Astrocyte of the spinal cord (primary cell): Measurements from ENCODE around the gene GABBR2.

Experiments
- DNase-seq: peaks from one replicate; pipeline ENCODE4 v3.0.0; 2011; ENCODE audit warnings: low read depth, low spot score
- H3K4me3 ChIP-seq: 2 replicates; pipeline ENCODE4 v1.5.1; 2011; ENCODE audit warnings: low read depth, mild to moderate bottlenecking, low read length, moderate library complexity
- in situ Hi-C: cut with HindIII; loops from 2 replicates; pipeline ENCODE4 v1.10.0; 2017; ENCODE audit warnings: low sequenced_read_pairs
- TF ChIP-seq, protein P1 (sequence below): IDR thresholded peaks from 2 replicates; pipeline ENCODE4 v1.5.1; 2012; ENCODE audit warnings: low read depth, mild to moderate bottlenecking, low read length, inconsistent platforms

GABBR2 gene

DNA sequence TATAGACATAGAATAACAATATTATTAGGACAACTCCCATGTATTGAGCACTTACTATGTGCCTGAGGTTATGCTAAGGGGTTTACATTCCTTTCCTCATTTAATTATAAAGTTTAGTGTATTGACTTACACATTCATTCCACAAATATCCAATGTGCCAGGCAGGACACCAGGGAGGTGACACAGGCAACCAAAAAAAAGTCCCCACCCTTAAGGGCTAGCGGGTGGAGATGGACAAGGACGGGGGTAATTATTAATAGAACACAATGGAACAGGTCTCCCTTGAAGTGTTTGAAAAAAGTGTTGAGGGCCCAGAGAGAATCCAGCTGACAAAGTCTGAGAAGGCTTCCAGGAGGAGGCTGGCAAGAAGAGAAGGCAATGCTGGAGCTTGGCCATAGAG lies 459.0 kb downstream of the GABBR2 start:
- in situ Hi-C loops: no loop called here
- DNase-seq: no peak
- TF ChIP-seq, protein P1, sequence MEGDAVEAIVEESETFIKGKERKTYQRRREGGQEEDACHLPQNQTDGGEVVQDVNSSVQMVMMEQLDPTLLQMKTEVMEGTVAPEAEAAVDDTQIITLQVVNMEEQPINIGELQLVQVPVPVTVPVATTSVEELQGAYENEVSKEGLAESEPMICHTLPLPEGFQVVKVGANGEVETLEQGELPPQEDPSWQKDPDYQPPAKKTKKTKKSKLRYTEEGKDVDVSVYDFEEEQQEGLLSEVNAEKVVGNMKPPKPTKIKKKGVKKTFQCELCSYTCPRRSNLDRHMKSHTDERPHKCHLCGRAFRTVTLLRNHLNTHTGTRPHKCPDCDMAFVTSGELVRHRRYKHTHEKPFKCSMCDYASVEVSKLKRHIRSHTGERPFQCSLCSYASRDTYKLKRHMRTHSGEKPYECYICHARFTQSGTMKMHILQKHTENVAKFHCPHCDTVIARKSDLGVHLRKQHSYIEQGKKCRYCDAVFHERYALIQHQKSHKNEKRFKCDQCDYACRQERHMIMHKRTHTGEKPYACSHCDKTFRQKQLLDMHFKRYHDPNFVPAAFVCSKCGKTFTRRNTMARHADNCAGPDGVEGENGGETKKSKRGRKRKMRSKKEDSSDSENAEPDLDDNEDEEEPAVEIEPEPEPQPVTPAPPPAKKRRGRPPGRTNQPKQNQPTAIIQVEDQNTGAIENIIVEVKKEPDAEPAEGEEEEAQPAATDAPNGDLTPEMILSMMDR: no peak
- no peak overlapping the region for H3K4me3 ChIP-seq

DNA sequence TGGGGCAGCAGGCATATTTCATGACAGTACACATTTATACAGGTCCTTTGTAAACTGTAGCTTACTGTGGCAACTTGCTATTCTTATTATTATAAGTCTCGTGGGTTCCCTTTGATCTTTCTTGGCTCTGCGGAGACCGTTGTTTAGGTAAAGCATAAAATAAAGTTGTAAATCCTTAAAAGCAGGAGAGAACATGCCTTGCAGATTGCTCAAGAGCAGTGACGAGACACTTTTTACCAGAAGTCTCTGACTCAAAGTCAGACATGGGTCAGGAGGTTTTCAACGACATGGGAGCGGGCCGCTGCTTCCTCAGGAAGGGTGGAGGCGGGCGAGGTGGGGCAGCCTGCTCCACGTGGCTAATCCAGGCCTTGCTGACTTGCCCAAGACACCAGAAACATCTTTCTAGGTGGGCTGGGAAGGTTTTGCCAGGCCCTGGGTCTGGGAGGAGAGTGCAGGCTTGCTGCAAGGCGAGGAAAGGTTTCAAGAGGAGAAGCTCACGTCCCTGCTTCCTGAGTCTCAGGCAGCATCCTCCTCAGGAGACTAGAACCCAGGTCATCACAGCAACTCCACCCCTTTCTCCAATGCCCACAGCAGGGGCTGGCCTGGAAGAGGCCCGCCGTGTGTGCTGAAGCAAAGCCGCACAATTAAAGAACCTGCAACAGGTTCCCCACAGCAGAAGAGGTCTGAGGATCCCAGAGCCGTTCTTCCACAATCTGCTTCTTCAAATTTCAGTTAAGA lies 459.8 kb downstream of the GABBR2 start:
- peak; percentile 93 for DNase-seq
- TF ChIP-seq, protein P1: no peak
- H3K4me3 ChIP-seq: no peak overlapping the region
- in situ Hi-C loops: no loop called here

DNA sequence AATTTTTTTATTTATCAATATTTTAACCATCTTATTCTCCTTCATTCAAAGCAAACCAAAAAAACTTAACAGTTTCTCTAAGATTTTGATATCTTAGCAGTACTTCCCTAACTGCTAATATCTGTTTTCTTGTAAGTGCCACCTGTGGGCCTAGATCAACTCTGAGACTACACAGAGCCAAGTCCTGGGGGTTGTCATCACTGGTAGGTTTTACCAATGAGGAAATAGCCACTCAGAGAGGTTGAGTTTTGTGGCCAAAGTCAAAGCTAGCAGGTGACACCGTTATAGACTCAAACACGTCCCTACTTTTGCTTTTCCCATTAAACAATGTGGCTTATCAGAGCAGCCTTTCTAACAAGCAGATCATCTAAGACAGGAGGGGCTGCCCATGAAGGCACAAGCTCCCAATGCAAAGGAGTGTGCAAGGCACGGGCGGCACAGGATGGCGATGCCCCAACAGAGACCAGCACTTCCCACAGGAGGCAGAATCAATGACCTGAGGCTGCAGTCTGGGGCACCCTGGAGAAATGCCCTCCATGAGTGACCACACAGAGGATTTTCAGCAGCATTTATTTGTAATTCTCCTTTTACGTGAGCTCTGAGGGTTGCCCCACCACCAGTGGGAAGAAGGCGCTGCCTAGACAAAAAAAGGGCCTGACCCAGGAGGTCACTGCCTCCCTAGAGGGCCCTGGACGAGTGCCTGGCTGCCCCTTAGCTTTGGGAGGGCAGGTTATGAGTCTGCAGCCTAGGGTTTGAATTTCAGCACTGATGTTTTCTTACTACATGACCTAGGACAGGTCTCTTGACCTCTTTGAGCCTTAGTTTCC lies 460.7 kb downstream of the GABBR2 start:
- no peak overlapping the region for H3K4me3 ChIP-seq
- in situ Hi-C loops: no loop called here
- DNase-seq: no peak
- TF ChIP-seq, protein P1: no peak

DNA sequence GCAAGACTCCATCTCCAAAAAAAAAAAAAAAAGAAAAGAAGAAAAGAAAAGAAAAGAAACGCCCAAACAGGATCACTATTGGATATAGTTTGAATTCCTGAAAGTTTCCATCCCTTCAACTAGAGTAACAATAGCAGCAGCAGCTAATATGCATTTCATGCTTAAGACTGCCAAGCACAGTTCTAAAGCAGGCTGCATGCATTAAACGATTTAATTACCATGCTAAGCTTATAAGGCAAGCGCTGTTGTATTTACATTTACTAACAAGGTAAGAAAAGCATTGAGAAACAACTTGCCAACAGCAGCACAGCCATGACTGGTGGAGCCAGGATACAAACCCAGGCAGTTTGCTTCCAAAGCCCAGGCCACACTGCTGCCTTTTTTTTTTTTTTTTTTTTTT lies 466.3 kb downstream of the GABBR2 start:
- in situ Hi-C loops: no loop called here
- TF ChIP-seq, protein P1: no peak
- no peak for DNase-seq

DNA sequence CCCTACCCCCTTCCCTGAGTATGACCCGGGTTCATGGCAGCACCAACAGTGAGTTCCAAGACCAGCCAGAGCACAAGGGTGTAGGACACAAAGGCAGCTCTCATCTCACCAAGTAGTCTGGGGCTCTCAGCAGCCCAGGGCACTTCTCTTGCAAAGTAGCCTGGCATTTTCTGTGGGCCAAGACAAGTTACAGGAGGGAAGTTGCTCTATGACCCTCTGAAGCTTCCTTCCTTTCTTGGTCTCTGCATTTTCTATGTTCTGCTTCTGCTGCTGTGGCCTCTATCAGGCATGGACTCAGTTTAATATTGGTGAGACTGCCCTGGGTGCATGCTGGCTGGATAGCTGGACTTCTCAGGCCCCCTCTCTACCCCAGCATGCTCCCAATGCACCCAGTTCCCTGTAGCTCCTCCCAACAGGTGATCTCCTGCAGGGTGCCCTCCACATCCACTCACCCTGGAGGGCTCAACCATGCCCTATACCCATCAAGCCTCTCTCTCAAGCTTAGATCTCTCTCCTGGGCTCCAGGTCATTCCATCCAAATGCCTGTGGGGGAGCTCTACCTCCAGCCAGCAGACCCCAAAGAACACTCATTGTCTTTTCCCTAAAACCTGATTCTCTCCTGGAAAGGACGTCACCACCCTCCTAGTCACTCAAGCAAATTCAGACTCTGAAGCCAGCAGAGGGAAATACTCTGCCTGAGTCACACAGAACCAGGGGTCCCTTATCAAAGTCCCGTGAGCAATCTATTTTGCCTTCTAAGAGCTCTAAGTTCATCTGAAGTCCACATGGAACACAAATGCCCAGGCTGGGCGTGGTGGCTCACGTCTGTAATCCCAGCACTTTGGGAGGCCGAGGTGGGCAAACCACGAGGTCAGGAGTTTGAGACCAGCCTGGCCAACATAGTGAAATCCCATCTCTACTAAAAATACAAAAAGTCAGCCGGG lies 467.1 kb downstream of the GABBR2 start:
- H3K4me3 ChIP-seq: no peak overlapping the region
- in situ Hi-C loops: no loop called here
- TF ChIP-seq, protein P1: peak; percentile 7
- DNase-seq: no peak

More for the DNA sequence above, 466.3 kb downstream of the GABBR2 start:
- H3K4me3 ChIP-seq: no peak overlapping the region

DNA sequence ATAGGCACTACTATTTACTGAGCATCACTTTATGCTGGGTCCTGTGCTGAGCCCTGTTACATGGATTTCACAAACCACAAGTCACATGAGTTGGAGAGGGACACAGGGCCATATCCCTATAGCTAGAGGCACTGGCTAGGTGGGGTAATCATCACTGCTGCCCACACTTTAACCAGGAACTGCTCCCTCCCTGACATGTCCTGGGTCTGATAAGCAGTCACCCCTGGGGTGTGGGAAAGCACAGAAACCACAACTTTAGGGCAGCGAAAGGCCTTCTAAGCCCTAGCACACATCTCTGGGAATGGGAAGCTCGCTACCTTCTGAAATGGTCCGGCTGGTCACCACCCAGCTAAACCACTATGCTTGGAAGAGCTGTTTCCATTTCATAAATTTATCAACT lies 468.3 kb downstream of the GABBR2 start:
- DNase-seq: no peak

More for the DNA sequence above, 468.3 kb downstream of the GABBR2 start:
- no peak overlapping the region for H3K4me3 ChIP-seq
- in situ Hi-C loops: no loop called here
- TF ChIP-seq, protein P1: no peak
